GM23248 (cell line): ENCODE measurements around the gene RAB36. TPM values are rescaled to one million over a fixed set of nuclear protein-coding genes. Genes with fewer than 3 reads are reported as not detected.

ENCODE experiments used
- DNase-seq: peaks from one replicate; pipeline ENCODE4 v3.0.0-alpha.2; 2015
- H2AFZ ChIP-seq: fragments of 200-600 bp; sonication (generic); 2 replicates; pipeline ENCODE4 v1.6.1; 2016; ENCODE audit warnings: antibody characterized with exemption
- H3F3A ChIP-seq: fragments of 200-600 bp; sonication (generic); 2 replicates; pipeline ENCODE4 v1.6.1; 2016; ENCODE audit warnings: mild to moderate bottlenecking, antibody characterized with exemption, mixed run types; ENCODE audit not compliant: insufficient read depth
- H3K27ac ChIP-seq: fragments of 200-600 bp; sonication (generic); 2 replicates; pipeline ENCODE4 v1.5.1; 2016; ENCODE audit warnings: mild to moderate bottlenecking
- H3K27me3 ChIP-seq: fragments of 200-600 bp; sonication (generic); replicated peaks from 2 replicates; pipeline ENCODE4 v1.6.1; 2016; ENCODE audit warnings: mild to moderate bottlenecking; ENCODE audit not compliant: insufficient read depth
- H3K36me3 ChIP-seq: fragments of 200-600 bp; sonication (generic); 2 replicates; pipeline ENCODE4 v1.6.1; 2016; ENCODE audit warnings: low read depth, mild to moderate bottlenecking
- H3K4me1 ChIP-seq: fragments of 200-600 bp; sonication (generic); 2 replicates; pipeline ENCODE4 v1.6.1; 2016; ENCODE audit warnings: mild to moderate bottlenecking; ENCODE audit not compliant: insufficient read depth
- H3K4me2 ChIP-seq: fragments of 200-600 bp; sonication (generic); one replicate; pipeline ENCODE4 v1.6.1; 2016; ENCODE audit warnings: mild to moderate bottlenecking; ENCODE audit not compliant: unreplicated experiment
- H3K4me3 ChIP-seq: fragments of 200-600 bp; sonication (generic); 2 replicates; pipeline ENCODE4 v1.5.1; 2016; ENCODE audit warnings: mild to moderate bottlenecking
- H3K79me2 ChIP-seq: fragments of 200-600 bp; sonication (generic); 2 replicates; pipeline ENCODE4 v1.6.1; 2016; ENCODE audit warnings: mild to moderate bottlenecking; ENCODE audit not compliant: insufficient read depth
- H3K9ac ChIP-seq: fragments of 200-600 bp; sonication (generic); 2 replicates; pipeline ENCODE4 v1.6.1; 2016; ENCODE audit warnings: mild to moderate bottlenecking
- H3K9me2 ChIP-seq: fragments of 200-600 bp; sonication (generic); 2 replicates; pipeline ENCODE4 v1.6.1; 2016; ENCODE audit warnings: mixed run types, mild to moderate bottlenecking, moderate library complexity; ENCODE audit not compliant: insufficient read depth
- H3K9me3 ChIP-seq: fragments of 200-600 bp; sonication (generic); one replicate; pipeline ENCODE4 v1.6.1; 2017; ENCODE audit warnings: low read depth
- H4K20me1 ChIP-seq: fragments of 200-600 bp; sonication (generic); 2 replicates; pipeline ENCODE4 v1.6.0; 2016; ENCODE audit not compliant: insufficient read depth
- EZH2 ChIP-seq: fragments of 200-600 bp; sonication (generic); IDR thresholded peaks from 2 replicates; pipeline ENCODE4 v1.6.1; 2018; ENCODE audit warnings: antibody characterized with exemption, mild to moderate bottlenecking; ENCODE audit not compliant: insufficient read depth, poor library complexity, severe bottlenecking
- EZH2phosphoT487 ChIP-seq: fragments of 200-600 bp; sonication (generic); IDR thresholded peaks from 2 replicates; pipeline ENCODE4 v1.6.1; 2018; ENCODE audit warnings: antibody characterized with exemption, moderate library complexity, mild to moderate bottlenecking, low read depth; ENCODE audit not compliant: insufficient read depth
- WGBS, 2 experiments: methylation state at CpG; one replicate each; pipeline ENCODE4 v1.1.6; 2015 to 2017; ENCODE audit warnings: low lambda C conversion rate in 2 of 2, low coverage in 1 of 2; ENCODE audit errors: missing lambda C conversion rate in 2 of 2; 5-methylcytosine and 5-hydroxymethylcytosine counted together
- in situ Hi-C: fragments of 300-500 bp; cut with MboI; formaldehyde crosslinking; loops from 2 replicates; pipeline ENCODE4 v1.15.0; 2020
- polyA plus RNA-seq: library from polyadenylated mRNA; unstranded; fragments of >200 nt; fragmentation: Nextera tagmentation; extraction: Ambion mirVana; gene quantifications from 2 replicates; pipeline ENCODE4 v1.2.1, GENCODE V29; 2016
- total RNA-seq: library from RNA; depleted of rRNA; stranded (reverse); fragments of >200 nt; shearing (Covaris generic); gene quantifications from 2 replicates; pipeline ENCODE4 v1.2.3, GENCODE V29; 2014

Gene RAB36
- total and polyA plus RNA-seq, 2 experiments from 2014 or later = 3.5 to 6.8 TPM

DNA sequence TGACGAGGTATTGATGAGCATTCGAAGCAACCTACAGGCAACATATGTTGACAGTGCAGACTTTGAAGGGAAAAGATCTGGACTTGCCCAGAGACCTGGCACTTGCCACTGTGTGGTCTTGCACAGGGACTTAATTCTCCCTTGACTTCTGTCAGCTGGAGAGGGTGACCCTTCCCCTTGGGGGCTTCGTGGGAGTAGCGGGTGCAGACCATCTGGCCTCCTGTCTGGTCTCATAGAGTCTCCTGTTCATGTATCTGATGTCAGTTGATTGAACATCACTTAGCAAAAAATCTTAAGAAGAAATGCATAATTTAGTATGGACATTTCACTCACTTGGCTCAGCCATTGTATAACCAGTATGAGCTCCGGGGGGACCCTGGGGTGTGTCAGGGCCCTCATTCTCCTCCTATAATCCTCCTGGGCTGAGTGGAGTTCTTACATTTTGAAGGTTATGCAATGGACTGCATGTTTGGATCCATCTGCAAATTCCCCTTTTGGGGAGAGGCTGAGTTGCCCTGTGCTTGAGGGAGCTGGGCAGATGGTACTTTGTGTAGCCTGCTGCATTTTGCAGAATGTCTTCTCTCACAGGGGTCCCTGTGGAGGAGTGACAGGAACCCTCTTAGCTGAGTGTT, 48.0 kb downstream of the RAB36 start:
- Histone ChIP-seq H3K4me1 (peaks cover 9% of the 10 kb centered on the region), H3F3A (0 out of 2 replicates have a peak, but pooled peaks cover 2% of the 10 kb centered on the region), H3K27me3 (no peaks in the 10 kb centered on the region), H3K27ac (peak overlapping the region; percentile 2; the same call in 1 of the 2 replicates), H3K36me3 (no peaks in the 10 kb centered on the region), H3K9me2 (no peaks in the 10 kb centered on the region), H3K9ac (0 out of 2 replicates have a peak overlapping the region, but pooled peaks have one; percentile 13), H3K4me3 (no peak overlapping the region), H3K4me2 (peak overlapping the region; percentile 73), H2AFZ (no peak overlapping the region), H3K79me2 (peaks cover 97% of the 10 kb centered on the region), H4K20me1 (0 out of 2 replicates have a peak, but pooled peaks cover 3% of the 10 kb centered on the region), H3K9me3 (no peaks in the 10 kb centered on the region)
- no peak for TF ChIP-seq EZH2
- TF ChIP-seq EZH2phosphoT487 = no peak
- in situ Hi-C loops = loop anchor here (25.0 kb wide), 1 partner anchor 344 kb away; no protein-coding TSS in a partner anchor
- 70 to 76% methylated on average over 5 of the region's 5 CpGs for WGBS, 2 experiments
- no peak for DNase-seq

DNA sequence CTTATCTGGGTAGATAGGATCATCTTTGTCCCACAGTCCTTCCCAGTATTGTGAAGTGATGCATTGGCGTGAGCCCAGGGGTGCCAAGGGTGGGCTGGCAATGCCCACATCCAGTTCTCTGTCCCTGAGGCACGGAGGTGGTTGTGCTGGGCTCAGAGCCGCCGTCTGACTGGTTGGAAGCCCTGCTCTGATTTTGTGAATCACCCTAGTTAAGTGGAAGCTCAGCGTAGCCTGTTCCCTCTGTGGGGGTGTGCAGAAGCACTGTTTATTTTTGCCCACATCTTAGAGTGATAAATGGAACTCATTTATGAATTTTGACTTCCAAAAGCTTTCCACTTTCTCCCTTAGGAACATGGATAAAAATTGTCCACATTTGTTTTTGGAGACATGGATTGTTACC, 48.6 kb downstream of the RAB36 start:
- in situ Hi-C loops = loop anchor here (25.0 kb wide), 1 partner anchor 343 kb away; no protein-coding TSS in a partner anchor
- Histone ChIP-seq H3K4me3 (no peak overlapping the region), H3F3A (no peaks in the 10 kb centered on the region), H3K9me2 (no peaks in the 10 kb centered on the region), H3K9ac (0 out of 2 replicates have a peak overlapping the region, but pooled peaks have one; percentile 13), H3K4me1 (peaks cover 7% of the 10 kb centered on the region), H3K4me2 (peak overlapping the region; percentile 73), H3K79me2 (peaks cover 97% of the 10 kb centered on the region), H2AFZ (no peak overlapping the region), H3K27me3 (no peaks in the 10 kb centered on the region), H3K9me3 (no peaks in the 10 kb centered on the region), H4K20me1 (0 out of 2 replicates have a peak, but pooled peaks cover 3% of the 10 kb centered on the region), H3K27ac (peak overlapping the region; percentile 2; the same call in 1 of the 2 replicates), H3K36me3 (no peaks in the 10 kb centered on the region)
- TF ChIP-seq EZH2 = no peak
- no peak for TF ChIP-seq EZH2phosphoT487
- DNase-seq = peak; percentile 85
- 9 to 28% methylated on average over 5 of the region's 5 CpGs for WGBS, 2 experiments

DNA sequence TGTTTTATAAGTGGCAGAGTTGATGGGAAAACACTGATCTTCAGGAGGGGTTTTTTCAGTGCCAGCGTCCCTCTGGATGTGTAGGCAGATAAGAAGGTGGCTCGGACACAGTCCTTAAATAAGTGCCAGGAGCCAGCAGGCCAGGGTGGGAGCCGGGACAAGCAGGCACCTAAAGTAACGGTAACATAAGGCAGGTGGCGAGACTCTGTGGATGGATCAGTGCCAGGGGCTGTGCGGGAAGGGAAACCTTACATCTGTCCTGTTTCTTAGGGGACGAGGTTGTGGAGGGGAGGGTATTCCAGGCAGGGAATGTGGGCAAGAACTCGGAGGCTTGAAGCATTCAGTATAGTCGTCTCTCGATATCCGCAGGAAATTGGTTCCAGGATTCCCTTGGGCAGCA, 50.9 kb downstream of the RAB36 start:
- Histone ChIP-seq H3K4me2 (no peak overlapping the region), H3K27ac (no peak overlapping the region), H3K4me3 (no peak overlapping the region), H2AFZ (no peak overlapping the region), H3F3A (no peaks in the 10 kb centered on the region), H3K9me2 (no peaks in the 10 kb centered on the region), H4K20me1 (0 out of 2 replicates have a peak, but pooled peaks cover 3% of the 10 kb centered on the region), H3K9ac (no peak overlapping the region), H3K79me2 (peaks cover 97% of the 10 kb centered on the region), H3K27me3 (no peaks in the 10 kb centered on the region), H3K36me3 (no peaks in the 10 kb centered on the region), H3K4me1 (peaks cover 7% of the 10 kb centered on the region), H3K9me3 (no peaks in the 10 kb centered on the region)
- in situ Hi-C loops = loop anchor here (25.0 kb wide), 1 partner anchor 341 kb away; no protein-coding TSS in a partner anchor
- 96% methylated on average over 11 of the region's 11 CpGs for WGBS, 2 experiments
- TF ChIP-seq EZH2phosphoT487 (no peak), EZH2 (no peak)
- no peak for DNase-seq

DNA sequence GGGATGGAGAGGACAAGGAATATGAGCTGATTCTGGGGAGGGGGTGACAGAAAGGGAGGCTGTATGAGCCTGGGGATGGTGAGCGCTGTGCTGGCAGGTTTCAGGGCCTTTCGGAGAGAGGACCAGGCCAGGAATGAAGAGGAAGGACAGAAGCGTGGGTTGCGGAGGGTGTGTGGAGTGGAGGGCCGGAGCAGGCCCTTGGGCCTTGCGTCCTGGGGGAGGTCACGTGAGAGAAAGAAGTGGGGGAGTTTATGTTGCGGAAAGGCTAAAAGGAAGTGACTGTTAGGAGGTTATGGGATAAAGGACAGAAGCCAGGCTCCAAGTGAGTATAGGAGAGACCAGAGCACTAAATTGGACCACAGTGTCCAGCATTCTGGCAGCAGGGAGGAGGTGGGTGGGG, 52.6 kb downstream of the RAB36 start:
- Histone ChIP-seq H3K9me2 (no peaks in the 10 kb centered on the region), H3K9me3 (no peaks in the 10 kb centered on the region), H3K36me3 (no peaks in the 10 kb centered on the region), H3K27me3 (no peaks in the 10 kb centered on the region), H3K4me1 (peaks cover 7% of the 10 kb centered on the region), H3K9ac (no peak overlapping the region), H3K4me3 (no peak overlapping the region), H3K79me2 (peaks cover 97% of the 10 kb centered on the region), H3K4me2 (no peak overlapping the region), H3K27ac (no peak overlapping the region), H4K20me1 (no peaks in the 10 kb centered on the region), H2AFZ (no peak overlapping the region), H3F3A (no peaks in the 10 kb centered on the region)
- in situ Hi-C loops = loop anchor here (25.0 kb wide), 1 partner anchor 339 kb away; no protein-coding TSS in a partner anchor
- TF ChIP-seq EZH2 (no peak), EZH2phosphoT487 (no peak)
- WGBS, 2 experiments = 99 to 100% methylated on average over 1 to 8 of the region's 8 CpGs
- no peak for DNase-seq
